Vagina (tissue), 2 donors: ENCODE measurements around the gene CCDC138. TPM values are rescaled to one million over a fixed set of nuclear protein-coding genes. Genes with fewer than 3 reads are reported as not detected.

ENCODE experiments used
- DNase-seq, 2 donors: peaks; one replicate each; pipeline ENCODE4 v3.0.0-alpha.2; 2017; ENCODE audit errors: extremely low spot score in 2 of 2
- H3K27ac ChIP-seq: fragments of 200-600 bp; sonication (generic); one replicate; pipeline ENCODE4 v1.5.1; 2019
- H3K27me3 ChIP-seq: fragments of 200-600 bp; sonication (generic); one replicate; pipeline ENCODE4 v1.5.1; 2019
- H3K36me3 ChIP-seq, 2 donors: fragments of 200-600 bp; sonication (generic); one replicate each; pipeline ENCODE4 v1.5.1; 2017 to 2019
- H3K4me1 ChIP-seq: fragments of 200-600 bp; sonication (generic); one replicate; pipeline ENCODE4 v1.5.1; 2019
- H3K4me3 ChIP-seq, 2 donors: fragments of 200-600 bp; sonication (generic); 1 replicate in 1 of 2; 2 replicates in 1 of 2; pipeline ENCODE4 v1.5.1; 2016 to 2019
- H3K9me3 ChIP-seq: fragments of 200-600 bp; sonication (generic); one replicate; pipeline ENCODE4 v1.5.1; 2019
- POLR2A ChIP-seq, 2 donors: fragments of 450-650 bp; IDR thresholded peaks; one replicate each; pipeline ENCODE4 v1.6.1; 2017; ENCODE audit warnings: antibody characterized with exemption in 2 of 2, mild to moderate bottlenecking in 2 of 2, moderate library complexity in 2 of 2
- POLR2AphosphoS5 ChIP-seq, 2 donors: sonication (generic); formaldehyde crosslinking; IDR thresholded peaks; one replicate each; pipeline ENCODE4 v1.9.0; 2017; ENCODE audit warnings: antibody characterized with exemption in 2 of 2, mild to moderate bottlenecking in 2 of 2, low read depth in 1 of 2; ENCODE audit not compliant: insufficient read depth in 1 of 2
- intact Hi-C: fragments of 100-400 bp; cut with DNase I; formaldehyde crosslinking; loops from one replicate; pipeline ENCODE4 v1.15.1; 2023
- total RNA-seq: library from RNA; depleted of rRNA; stranded (reverse); fragments of >200 nt; gene quantifications from one replicate; pipeline ENCODE4 v1.2.3, GENCODE V29; 2016
- TF ChIP-seq, protein P1 (sequence below), 3 experiments: fragments of 450-650 bp in 2 of 3; fragments of 200-600 bp in 1 of 3; sonication (generic) in 1 of 3; IDR thresholded peaks; one replicate each; pipeline ENCODE4 v1.5.1; 2017 to 2019; ENCODE audit warnings: antibody characterized with exemption in 3 of 3, mild to moderate bottlenecking in 2 of 3, moderate library complexity in 2 of 3

The CCDC138 gene
- total RNA-seq, 1 donor from 2014 or later: 4.9 TPM

DNA sequence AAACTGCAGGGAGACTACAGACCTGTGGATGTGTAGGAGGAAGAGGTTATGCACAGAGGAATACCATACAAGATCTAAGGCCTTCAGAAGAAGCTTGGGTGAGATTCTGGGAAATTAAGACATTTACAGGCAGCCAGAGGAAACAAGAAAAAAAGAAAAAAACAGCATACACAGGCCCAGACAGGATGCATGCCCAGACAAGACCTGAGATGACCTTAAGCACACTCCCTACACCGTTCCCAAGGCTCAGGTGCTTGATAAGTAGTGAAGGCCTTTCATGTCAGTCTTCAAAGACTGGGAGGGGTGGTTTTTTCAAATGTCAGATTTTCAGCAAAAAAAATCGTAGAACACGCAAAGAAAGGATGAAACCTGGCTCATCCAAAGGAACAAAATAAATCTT is 83.0 kb downstream of the CCDC138 start:
- no peaks in the 10 kb centered on the region for H3K9me3 ChIP-seq
- no peak for DNase-seq
- no peak overlapping the region for H3K27ac ChIP-seq
- H3K27me3 ChIP-seq: no peaks in the 10 kb centered on the region
- H3K4me3 ChIP-seq: no peak overlapping the region
- intact Hi-C loops: no loop called here
- no peaks in the 10 kb centered on the region for H3K36me3 ChIP-seq
- H3K4me1 ChIP-seq: no peaks in the 10 kb centered on the region
- TF ChIP-seq POLR2A (IDR thresholded peaks at IDR 0.05): no peak
- TF ChIP-seq POLR2AphosphoS5 (IDR thresholded peaks at IDR 0.05; ENCODE audit: insufficient read depth in 1 of 2, low read depth in 1 of 2): no peak
- TF ChIP-seq, protein P1, sequence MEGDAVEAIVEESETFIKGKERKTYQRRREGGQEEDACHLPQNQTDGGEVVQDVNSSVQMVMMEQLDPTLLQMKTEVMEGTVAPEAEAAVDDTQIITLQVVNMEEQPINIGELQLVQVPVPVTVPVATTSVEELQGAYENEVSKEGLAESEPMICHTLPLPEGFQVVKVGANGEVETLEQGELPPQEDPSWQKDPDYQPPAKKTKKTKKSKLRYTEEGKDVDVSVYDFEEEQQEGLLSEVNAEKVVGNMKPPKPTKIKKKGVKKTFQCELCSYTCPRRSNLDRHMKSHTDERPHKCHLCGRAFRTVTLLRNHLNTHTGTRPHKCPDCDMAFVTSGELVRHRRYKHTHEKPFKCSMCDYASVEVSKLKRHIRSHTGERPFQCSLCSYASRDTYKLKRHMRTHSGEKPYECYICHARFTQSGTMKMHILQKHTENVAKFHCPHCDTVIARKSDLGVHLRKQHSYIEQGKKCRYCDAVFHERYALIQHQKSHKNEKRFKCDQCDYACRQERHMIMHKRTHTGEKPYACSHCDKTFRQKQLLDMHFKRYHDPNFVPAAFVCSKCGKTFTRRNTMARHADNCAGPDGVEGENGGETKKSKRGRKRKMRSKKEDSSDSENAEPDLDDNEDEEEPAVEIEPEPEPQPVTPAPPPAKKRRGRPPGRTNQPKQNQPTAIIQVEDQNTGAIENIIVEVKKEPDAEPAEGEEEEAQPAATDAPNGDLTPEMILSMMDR (IDR thresholded peaks at IDR 0.05): no peak

DNA sequence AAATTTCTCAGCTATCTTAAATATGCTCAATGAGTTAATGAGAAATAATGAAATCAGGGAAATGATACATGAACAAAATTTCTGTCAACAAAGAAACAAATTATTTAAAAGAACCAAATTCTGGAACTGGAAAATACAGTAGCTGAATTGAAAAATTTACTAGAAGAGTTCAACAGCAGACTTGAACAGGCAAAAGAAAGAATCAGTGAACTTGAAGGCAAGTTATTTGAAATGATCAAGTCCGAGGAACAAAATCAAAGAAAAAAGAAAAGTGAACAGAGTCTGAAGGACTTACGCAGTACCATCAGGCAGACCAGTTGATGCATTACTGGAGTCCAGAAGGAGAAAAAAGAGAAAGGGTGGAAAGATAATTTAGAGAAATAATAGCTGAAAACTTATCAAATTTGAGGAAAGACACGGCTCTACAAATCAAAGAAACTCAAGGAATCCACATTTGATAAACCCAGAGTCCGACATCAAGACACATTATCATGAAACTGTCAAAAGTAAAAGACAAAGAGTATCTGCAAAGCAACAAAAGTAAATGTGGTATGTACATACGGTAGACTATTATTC is 83.6 kb downstream of the CCDC138 start:
- TF ChIP-seq POLR2AphosphoS5 (IDR thresholded peaks at IDR 0.05; ENCODE audit: insufficient read depth in 1 of 2, low read depth in 1 of 2) (no peak), POLR2A (IDR thresholded peaks at IDR 0.05) (no peak)
- TF ChIP-seq, protein P1 (IDR thresholded peaks at IDR 0.05): no peak
- intact Hi-C loops: no loop called here
- no peak overlapping the region for H3K4me3 ChIP-seq
- no peaks in the 10 kb centered on the region for H3K9me3 ChIP-seq
- no peaks in the 10 kb centered on the region for H3K36me3 ChIP-seq
- H3K27me3 ChIP-seq: no peaks in the 10 kb centered on the region
- no peak for DNase-seq
- no peak overlapping the region for H3K27ac ChIP-seq
- H3K4me1 ChIP-seq: no peaks in the 10 kb centered on the region

DNA sequence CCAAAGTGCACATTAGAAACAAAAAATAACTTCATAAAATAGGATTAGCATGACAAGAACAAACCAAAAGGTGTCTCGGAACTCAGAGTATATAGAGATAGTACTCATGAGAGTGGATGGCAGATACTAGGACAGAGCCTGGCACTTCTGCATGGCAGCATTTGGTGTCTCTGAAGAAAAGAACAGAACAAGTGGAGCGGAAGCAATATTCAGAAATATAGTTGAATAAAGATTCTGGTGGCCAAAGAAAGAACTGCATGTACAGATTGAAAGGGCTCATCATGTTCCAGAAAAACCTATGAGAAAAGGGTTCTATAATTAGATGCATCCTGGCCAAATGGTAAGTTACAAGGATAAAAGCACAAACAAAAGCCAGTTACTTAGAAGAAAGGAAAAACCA is 90.9 kb downstream of the CCDC138 start:
- no peak for TF ChIP-seq POLR2A (IDR thresholded peaks at IDR 0.05)
- TF ChIP-seq POLR2AphosphoS5 (IDR thresholded peaks at IDR 0.05; ENCODE audit: insufficient read depth in 1 of 2, low read depth in 1 of 2): no peak
- TF ChIP-seq, protein P1 (IDR thresholded peaks at IDR 0.05): no peak
- Histone ChIP-seq H3K9me3 (no peaks in the 10 kb centered on the region), H3K4me3 (no peak overlapping the region), H3K4me1 (no peaks in the 10 kb centered on the region), H3K36me3 (no peaks in the 10 kb centered on the region), H3K27ac (no peak overlapping the region), H3K27me3 (no peaks in the 10 kb centered on the region)
- no peak for DNase-seq
- intact Hi-C loops: no loop called here

DNA sequence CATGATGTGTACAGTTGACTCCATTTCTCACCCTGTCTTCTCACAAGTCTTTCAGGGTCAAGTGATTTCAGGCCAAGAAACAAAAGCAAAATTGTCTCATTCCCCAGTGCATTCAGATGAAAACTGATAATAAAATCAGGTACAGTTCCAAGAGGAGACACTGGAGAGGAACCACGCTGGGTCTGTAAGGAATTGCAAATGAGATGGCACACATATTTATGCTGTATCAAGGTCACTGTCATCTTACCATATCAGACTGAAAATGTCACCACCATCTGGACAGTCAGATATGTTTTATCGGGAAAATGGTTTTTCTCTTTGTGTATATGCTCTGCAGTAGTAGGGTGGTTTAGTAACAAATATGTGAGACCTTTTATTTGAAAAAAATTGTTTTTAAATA is 91.7 kb downstream of the CCDC138 start:
- intact Hi-C loops: no loop called here
- Histone ChIP-seq H3K27me3 (no peaks in the 10 kb centered on the region), H3K36me3 (no peaks in the 10 kb centered on the region), H3K4me3 (no peak overlapping the region), H3K4me1 (no peaks in the 10 kb centered on the region), H3K27ac (no peak overlapping the region), H3K9me3 (no peaks in the 10 kb centered on the region)
- DNase-seq: no peak
- TF ChIP-seq, protein P1 (IDR thresholded peaks at IDR 0.05): no peak
- TF ChIP-seq POLR2A (IDR thresholded peaks at IDR 0.05) (no peak), POLR2AphosphoS5 (IDR thresholded peaks at IDR 0.05; ENCODE audit: insufficient read depth in 1 of 2, low read depth in 1 of 2) (no peak)

DNA sequence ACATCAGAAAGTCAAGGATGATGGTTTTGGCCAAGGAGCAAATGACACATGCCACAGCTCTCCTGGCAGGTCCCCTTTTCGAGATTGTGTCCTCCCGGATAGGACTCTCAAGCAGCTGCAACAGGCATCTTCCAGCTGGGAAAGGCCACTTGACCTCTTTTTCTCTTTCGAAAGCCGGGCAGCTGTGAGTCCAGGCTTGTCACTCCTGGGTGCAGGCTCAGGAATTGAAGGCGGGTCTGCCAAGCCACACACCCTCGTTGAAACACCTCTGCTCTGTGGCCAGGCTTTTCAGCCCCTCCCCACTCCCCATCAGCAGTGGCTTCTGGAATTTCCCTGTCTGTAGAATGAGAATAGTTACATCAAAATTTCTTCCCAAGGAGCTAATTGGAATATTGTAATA is 98.0 kb downstream of the CCDC138 start:
- no peaks in the 10 kb centered on the region for H3K4me1 ChIP-seq
- no peaks in the 10 kb centered on the region for H3K9me3 ChIP-seq
- no peaks in the 10 kb centered on the region for H3K27me3 ChIP-seq
- H3K27ac ChIP-seq: no peak overlapping the region
- TF ChIP-seq POLR2A (IDR thresholded peaks at IDR 0.05): no peak
- TF ChIP-seq, protein P1 (IDR thresholded peaks at IDR 0.05): no peak
- no peak for TF ChIP-seq POLR2AphosphoS5 (IDR thresholded peaks at IDR 0.05; ENCODE audit: insufficient read depth in 1 of 2, low read depth in 1 of 2)
- H3K36me3 ChIP-seq: no peaks in the 10 kb centered on the region
- no peak for DNase-seq
- intact Hi-C loops: no loop called here
- H3K4me3 ChIP-seq: no peak overlapping the region
